GM12891 (cell line): ENCODE results near the gene MARCKS.
A peak's percentile ranks its signal among the peaks of the same experiment; 100 is the strongest.

Experiments
- DNase-seq: peaks from one replicate; pipeline ENCODE4 v3.0.0; 2011; ENCODE audit warnings: low spot score; ENCODE audit not compliant: insufficient read length
- FAIRE-seq: peaks from 2 replicates; lab custom pipeline; 2011; peaks lifted over from hg19 to GRCh38; lab: Jason Lieb, UNC
- PAX5 ChIP-seq: IDR thresholded peaks from 2 replicates; pipeline ENCODE4 v1.6.1; 2011; ENCODE audit warnings: low read length, moderate library complexity, mild to moderate bottlenecking; ENCODE audit not compliant: insufficient read depth, severe bottlenecking
- POLR2A ChIP-seq: IDR thresholded peaks from 2 replicates; pipeline ENCODE4 v1.6.1; 2011; ENCODE audit warnings: low read depth, low read length, control low read depth
- POLR2AphosphoS5 ChIP-seq: IDR thresholded peaks from 2 replicates; pipeline ENCODE4 v1.6.1; 2011; ENCODE audit warnings: low read depth, low read length, control low read depth
- POU2F2 ChIP-seq: IDR thresholded peaks from 2 replicates; pipeline ENCODE4 v1.6.1; 2011; ENCODE audit warnings: low read depth, mild to moderate bottlenecking, control low read depth, low read length, moderate library complexity
- SPI1 ChIP-seq: IDR thresholded peaks from 2 replicates; pipeline ENCODE4 v1.6.1; 2011; ENCODE audit warnings: low read depth, low read length, control low read depth
- TAF1 ChIP-seq: IDR thresholded peaks from 2 replicates; pipeline ENCODE4 v1.6.1; 2011; ENCODE audit warnings: low read depth, low read length, control low read depth

The MARCKS gene

GRCh38 chr6:113847447-113847846, 9.7 kb upstream of the MARCKS start:
- no peak for DNase-seq
- no peak for FAIRE-seq
- TF ChIP-seq POU2F2 (no peak), PAX5 (no peak), SPI1 (no peak), POLR2A (no peak), POLR2AphosphoS5 (no peak), TAF1 (no peak)

- TF ChIP-seq POLR2AphosphoS5 (no peak), TAF1 (no peak), PAX5 (no peak), SPI1 (no peak), POU2F2 (no peak), POLR2A (no peak)
- DNase-seq (no peak), FAIRE-seq (no peak)
Observed at GRCh38 chr6:113848280-113848679, 8.9 kb upstream of the MARCKS start.

GRCh38 chr6:113848811-113849210, 8.3 kb upstream of the MARCKS start:
- FAIRE-seq (no peak), DNase-seq (no peak)
- TF ChIP-seq POU2F2 = no peak
- no peak for TF ChIP-seq PAX5
- no peak for TF ChIP-seq SPI1
- TF ChIP-seq POLR2A = no peak
- no peak for TF ChIP-seq POLR2AphosphoS5
- TF ChIP-seq TAF1 = no peak

GRCh38 chr6:113853252-113853651, 3.9 kb upstream of the MARCKS start:
- TF ChIP-seq POU2F2 = no peak
- no peak for TF ChIP-seq POLR2AphosphoS5
- no peak for TF ChIP-seq PAX5
- TF ChIP-seq POLR2A = no peak
- TF ChIP-seq TAF1 = no peak
- FAIRE-seq = no peak
- DNase-seq = no peak

GRCh38 chr6:113854531-113855499, 2.3 kb upstream of the MARCKS start:
- TF ChIP-seq POLR2A (no peak), POU2F2 (0 out of 2 replicates have a peak, but pooled peaks have one; percentile 5)
- FAIRE-seq (peak; percentile 69), DNase-seq (no peak)

- peak; percentile 85 for FAIRE-seq
- DNase-seq = no peak
- TF ChIP-seq TAF1 (0 out of 2 replicates have a peak, but pooled peaks have one; percentile 32), POLR2A (peak; percentile 1; the same call in 1 of the 2 replicates), POU2F2 (no peak)
Observed at GRCh38 chr6:113855500-113856374, 1.4 kb upstream of the MARCKS start.

GRCh38 chr6:113856375-113856624, 845 bp upstream of the MARCKS start:
- TF ChIP-seq POLR2A (no peak), PAX5 (no peak), TAF1 (no peak), SPI1 (no peak), POU2F2 (no peak), POLR2AphosphoS5 (no peak)
- DNase-seq (no peak), FAIRE-seq (no peak)

- TF ChIP-seq TAF1 = peak; percentile 59; the same call in 1 of the 2 replicates
- TF ChIP-seq SPI1 = no peak
- no peak for TF ChIP-seq PAX5
- no peak for TF ChIP-seq POLR2AphosphoS5
- TF ChIP-seq POU2F2 = no peak
- TF ChIP-seq POLR2A = peak; percentile 13; the same call in 1 of the 2 replicates
- FAIRE-seq = peak; percentile 5
- DNase-seq = no peak
Observed at GRCh38 chr6:113857556-113858479, 673 bp downstream of the MARCKS start.
